Gastrocnemius medialis (tissue), 4 donors: Measurements from ENCODE around the gene SLC9C1.

Experiments
- CTCF ChIP-seq, 5 experiments: fragments of 450-650 bp in 3 of 5; fragments of 200-600 bp in 2 of 5; sonication (generic) in 2 of 5; IDR thresholded peaks in 4 of 5; conservative IDR thresholded peaks in 1 of 5; 1 replicate in 4 of 5; 2 replicates in 1 of 5; pipeline ENCODE4 v1.5.1; 2016 to 2019; ENCODE audit warnings: antibody characterized with exemption in 5 of 5, mild to moderate bottlenecking in 3 of 5, moderate library complexity in 3 of 5
- POLR2A ChIP-seq, 2 donors: fragments of 450-650 bp; IDR thresholded peaks; one replicate each; pipeline ENCODE4 v1.6.1; 2017; ENCODE audit warnings: antibody characterized with exemption in 2 of 2, mild to moderate bottlenecking in 2 of 2, moderate library complexity in 2 of 2

- TF ChIP-seq CTCF (IDR thresholded peaks at IDR 0.05 in 4 of 5, conservative IDR thresholded peaks at IDR 0.05 in 1 of 5), result no peak
- no peak for TF ChIP-seq POLR2A (IDR thresholded peaks at IDR 0.05)
Observed at GRCh38 chr3:112137781-112138180, 156.2 kb downstream of the SLC9C1 start.
